ENCODE measurements around the gene MOGAT3. TPM values are rescaled to one million over a fixed set of nuclear protein-coding genes. Genes with fewer than 3 reads are reported as not detected.

The MOGAT3 gene
- total and polyA plus RNA-seq, 9 of the 15 experiments (the other 6 are each of a cell fraction or from before 2014, with no cell fraction given) = 0.07 to 0.17 (median 0.13) TPM; not detected in 6

DNA sequence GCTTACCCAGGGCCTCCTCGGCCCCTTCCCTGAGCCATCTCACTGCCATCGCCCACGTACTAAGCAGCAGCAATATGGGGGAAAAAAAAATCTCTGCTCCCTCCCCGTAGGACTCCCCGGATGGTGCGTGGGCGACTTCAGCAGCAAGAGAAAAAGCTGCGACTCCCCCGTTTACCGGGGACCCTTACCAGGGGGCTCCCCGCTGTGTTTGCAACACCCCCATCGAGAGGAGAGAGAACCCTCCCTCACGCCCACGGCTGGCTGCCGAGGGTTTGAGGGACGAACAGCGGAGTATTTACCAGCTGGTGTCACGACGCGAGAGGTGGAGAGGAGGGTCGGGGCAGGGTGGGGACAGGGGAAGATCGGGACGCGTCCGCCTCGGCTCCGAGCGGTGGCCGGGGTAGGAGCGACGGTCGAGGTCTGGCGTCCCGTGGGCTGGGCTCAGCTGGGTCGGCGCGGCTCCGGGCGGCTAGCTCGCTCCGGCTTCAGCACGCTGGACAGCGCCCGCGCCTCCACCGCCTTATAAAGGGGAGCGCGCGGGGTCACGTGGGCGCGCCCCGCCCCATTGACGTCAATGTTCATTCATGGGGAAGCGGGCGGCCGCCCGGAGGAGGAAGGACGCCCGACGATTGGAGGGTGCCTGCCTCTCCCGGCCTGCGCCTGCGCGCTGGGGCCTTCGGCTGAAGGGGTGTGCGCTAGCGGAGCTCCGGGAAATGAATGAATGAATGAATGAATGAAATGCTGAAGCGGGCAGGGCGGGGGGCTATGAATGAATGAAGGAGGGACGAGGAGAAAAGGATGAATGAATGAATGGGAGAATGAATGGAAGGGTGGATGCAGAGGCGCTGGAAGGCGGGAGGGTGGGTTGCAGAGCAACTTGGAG lies 35.5 kb downstream of the MOGAT3 start, which contains the start of gene VGF (continued):
- peak; percentile 81; the same call in 1 of the 2 replicates for TF ChIP-seq ZNF644 (tag; IDR thresholded peaks at IDR 0.05; ENCODE audit: low read depth)
- TF ChIP-seq NFIC (IDR thresholded peaks at IDR 0.05) = no peak
- TF ChIP-seq ZKSCAN8 (CRISPR knock-in tag; IDR thresholded peaks at IDR 0.05) = no peak
- TF ChIP-seq ZBTB7A (IDR thresholded peaks at IDR 0.05; ENCODE audit: borderline replicate concordance, control insufficient read depth, low read depth, low read length) = no peak
- peak; percentile 90 for TF ChIP-seq GABPB1 (CRISPR knock-in tag; IDR thresholded peaks at IDR 0.05)
- TF ChIP-seq, protein P1, sequence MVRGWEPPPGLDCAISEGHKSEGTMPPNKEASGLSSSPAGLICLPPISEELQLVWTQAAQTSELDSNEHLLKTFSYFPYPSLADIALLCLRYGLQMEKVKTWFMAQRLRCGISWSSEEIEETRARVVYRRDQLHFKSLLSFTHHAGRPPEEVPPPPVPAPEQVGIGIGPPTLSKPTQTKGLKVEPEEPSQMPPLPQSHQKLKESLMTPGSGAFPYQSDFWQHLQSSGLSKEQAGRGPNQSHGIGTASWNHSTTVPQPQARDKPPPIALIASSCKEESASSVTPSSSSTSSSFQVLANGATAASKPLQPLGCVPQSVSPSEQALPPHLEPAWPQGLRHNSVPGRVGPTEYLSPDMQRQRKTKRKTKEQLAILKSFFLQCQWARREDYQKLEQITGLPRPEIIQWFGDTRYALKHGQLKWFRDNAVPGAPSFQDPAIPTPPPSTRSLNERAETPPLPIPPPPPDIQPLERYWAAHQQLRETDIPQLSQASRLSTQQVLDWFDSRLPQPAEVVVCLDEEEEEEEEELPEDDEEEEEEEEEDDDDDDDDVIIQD (CRISPR knock-in tag; IDR thresholded peaks at IDR 0.05) = no peak
- TF ChIP-seq, protein P2, sequence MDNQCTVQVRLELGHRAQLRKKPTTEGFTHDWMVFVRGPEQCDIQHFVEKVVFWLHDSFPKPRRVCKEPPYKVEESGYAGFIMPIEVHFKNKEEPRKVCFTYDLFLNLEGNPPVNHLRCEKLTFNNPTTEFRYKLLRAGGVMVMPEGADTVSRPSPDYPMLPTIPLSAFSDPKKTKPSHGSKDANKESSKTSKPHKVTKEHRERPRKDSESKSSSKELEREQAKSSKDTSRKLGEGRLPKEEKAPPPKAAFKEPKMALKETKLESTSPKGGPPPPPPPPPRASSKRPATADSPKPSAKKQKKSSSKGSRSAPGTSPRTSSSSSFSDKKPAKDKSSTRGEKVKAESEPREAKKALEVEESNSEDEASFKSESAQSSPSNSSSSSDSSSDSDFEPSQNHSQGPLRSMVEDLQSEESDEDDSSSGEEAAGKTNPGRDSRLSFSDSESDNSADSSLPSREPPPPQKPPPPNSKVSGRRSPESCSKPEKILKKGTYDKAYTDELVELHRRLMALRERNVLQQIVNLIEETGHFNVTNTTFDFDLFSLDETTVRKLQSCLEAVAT (IDR thresholded peaks at IDR 0.05) = no peak
- TF ChIP-seq ZNF212 (CRISPR knock-in tag; IDR thresholded peaks at IDR 0.05) = no peak
- TF ChIP-seq SETDB1 (IDR thresholded peaks at IDR 0.05; ENCODE audit: low read length) = no peak
- no peak for TF ChIP-seq PHB2 (IDR thresholded peaks at IDR 0.05; ENCODE audit: low read depth)
- TF ChIP-seq L3MBTL2 (IDR thresholded peaks at IDR 0.05) = peak; percentile 60; the same call in 1 of the 2 replicates
- TF ChIP-seq HCFC1 (IDR thresholded peaks at IDR 0.05; ENCODE audit: low read depth, low read length) = peak; percentile 55
- peak; percentile 9 for TF ChIP-seq NEUROD1 (IDR thresholded peaks at IDR 0.05; ENCODE audit: borderline replicate concordance, low read depth, low read length, partially characterized antibody)
- TF ChIP-seq, protein P3, sequence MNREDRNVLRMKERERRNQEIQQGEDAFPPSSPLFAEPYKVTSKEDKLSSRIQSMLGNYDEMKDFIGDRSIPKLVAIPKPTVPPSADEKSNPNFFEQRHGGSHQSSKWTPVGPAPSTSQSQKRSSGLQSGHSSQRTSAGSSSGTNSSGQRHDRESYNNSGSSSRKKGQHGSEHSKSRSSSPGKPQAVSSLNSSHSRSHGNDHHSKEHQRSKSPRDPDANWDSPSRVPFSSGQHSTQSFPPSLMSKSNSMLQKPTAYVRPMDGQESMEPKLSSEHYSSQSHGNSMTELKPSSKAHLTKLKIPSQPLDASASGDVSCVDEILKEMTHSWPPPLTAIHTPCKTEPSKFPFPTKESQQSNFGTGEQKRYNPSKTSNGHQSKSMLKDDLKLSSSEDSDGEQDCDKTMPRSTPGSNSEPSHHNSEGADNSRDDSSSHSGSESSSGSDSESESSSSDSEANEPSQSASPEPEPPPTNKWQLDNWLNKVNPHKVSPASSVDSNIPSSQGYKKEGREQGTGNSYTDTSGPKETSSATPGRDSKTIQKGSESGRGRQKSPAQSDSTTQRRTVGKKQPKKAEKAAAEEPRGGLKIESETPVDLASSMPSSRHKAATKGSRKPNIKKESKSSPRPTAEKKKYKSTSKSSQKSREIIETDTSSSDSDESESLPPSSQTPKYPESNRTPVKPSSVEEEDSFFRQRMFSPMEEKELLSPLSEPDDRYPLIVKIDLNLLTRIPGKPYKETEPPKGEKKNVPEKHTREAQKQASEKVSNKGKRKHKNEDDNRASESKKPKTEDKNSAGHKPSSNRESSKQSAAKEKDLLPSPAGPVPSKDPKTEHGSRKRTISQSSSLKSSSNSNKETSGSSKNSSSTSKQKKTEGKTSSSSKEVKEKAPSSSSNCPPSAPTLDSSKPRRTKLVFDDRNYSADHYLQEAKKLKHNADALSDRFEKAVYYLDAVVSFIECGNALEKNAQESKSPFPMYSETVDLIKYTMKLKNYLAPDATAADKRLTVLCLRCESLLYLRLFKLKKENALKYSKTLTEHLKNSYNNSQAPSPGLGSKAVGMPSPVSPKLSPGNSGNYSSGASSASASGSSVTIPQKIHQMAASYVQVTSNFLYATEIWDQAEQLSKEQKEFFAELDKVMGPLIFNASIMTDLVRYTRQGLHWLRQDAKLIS (CRISPR knock-in tag; IDR thresholded peaks at IDR 0.05) = peak; percentile 97; the same call in 1 of the 2 replicates
- TF ChIP-seq ZNF75A (CRISPR knock-in tag; IDR thresholded peaks at IDR 0.05) = no peak
- TF ChIP-seq SIRT6 (IDR thresholded peaks at IDR 0.05; ENCODE audit: low read depth, low read length) = no peak
- TF ChIP-seq, protein P4, sequence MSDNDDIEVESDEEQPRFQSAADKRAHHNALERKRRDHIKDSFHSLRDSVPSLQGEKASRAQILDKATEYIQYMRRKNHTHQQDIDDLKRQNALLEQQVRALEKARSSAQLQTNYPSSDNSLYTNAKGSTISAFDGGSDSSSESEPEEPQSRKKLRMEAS (CRISPR knock-in tag; IDR thresholded peaks at IDR 0.05) = peak; percentile 95
- no peak for TF ChIP-seq MAFK (IDR thresholded peaks at IDR 0.05; ENCODE audit: low read length)
- no peak for TF ChIP-seq ELF2 (CRISPR knock-in tag; IDR thresholded peaks at IDR 0.05)
- TF ChIP-seq HOXB6 (CRISPR knock-in tag; IDR thresholded peaks at IDR 0.05; ENCODE audit: borderline replicate concordance) = no peak
- no peak for TF ChIP-seq ZNF699 (CRISPR knock-in tag; IDR thresholded peaks at IDR 0.05; ENCODE audit: insufficient replicate concordance)
- TF ChIP-seq NR2C1 (IDR thresholded peaks at IDR 0.05) = no peak
- no peak for TF ChIP-seq NR2C1 (tag; IDR thresholded peaks at IDR 0.05)

Measured in K562 (cell line).